ENCODE measurements around the gene NRIP3.
A peak's percentile ranks its signal among the peaks of the same experiment; 100 is the strongest.
"Not testable (repeated sequence)": the region's sequence is repeated elsewhere in the genome, so short reads cannot be mapped to it uniquely, and the experiment has no call there.

Gene NRIP3

GRCh38 chr11:9015677-9016076 is 11.9 kb upstream of the NRIP3 start:
- DNase-seq, result peak; percentile 63

DNA sequence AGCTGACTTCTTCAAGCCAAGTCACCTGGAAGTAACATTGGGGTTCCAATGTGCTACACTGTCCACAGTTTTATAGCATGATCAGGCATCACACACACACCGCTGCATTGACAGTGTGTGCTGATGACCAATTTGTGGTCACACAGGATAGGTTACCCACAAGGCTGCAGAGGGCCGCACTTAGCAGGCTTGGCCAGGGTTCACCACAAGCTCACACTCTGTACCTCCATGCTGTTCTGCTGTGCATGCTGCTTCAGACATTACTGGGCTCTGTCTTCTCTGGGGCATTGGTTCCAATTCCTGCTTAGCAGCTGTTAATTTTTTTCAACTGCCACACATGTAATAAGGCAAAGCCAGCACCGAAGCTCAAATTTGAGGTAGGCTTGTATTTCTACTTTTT is 11.0 kb upstream of the NRIP3 start:
- no peak for DNase-seq

- no peak for DNase-seq
These were observed 9.6 kb upstream of the NRIP3 start for GRCh38 chr11:9013373-9013772.

DNA sequence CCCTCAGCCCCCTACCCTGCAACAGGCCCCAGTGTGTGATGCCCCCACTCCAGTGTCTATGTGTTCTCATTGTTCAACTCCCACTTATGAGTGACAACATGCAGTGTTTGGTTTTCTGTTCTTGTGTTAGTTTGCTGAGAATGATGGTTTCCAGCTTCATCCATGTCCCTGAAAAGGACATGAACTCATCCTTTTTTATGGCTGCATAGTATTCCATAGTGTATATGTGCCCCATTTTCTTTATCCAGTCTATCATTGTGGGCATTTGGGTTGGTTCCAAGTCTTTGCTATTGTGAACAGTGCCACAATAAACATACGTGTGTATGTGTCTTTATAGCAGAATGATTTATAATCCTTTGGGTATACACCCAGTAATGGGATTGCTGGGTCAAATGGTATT is 5.7 kb upstream of the NRIP3 start:
- DNase-seq, result not testable (repeated sequence)

DNA sequence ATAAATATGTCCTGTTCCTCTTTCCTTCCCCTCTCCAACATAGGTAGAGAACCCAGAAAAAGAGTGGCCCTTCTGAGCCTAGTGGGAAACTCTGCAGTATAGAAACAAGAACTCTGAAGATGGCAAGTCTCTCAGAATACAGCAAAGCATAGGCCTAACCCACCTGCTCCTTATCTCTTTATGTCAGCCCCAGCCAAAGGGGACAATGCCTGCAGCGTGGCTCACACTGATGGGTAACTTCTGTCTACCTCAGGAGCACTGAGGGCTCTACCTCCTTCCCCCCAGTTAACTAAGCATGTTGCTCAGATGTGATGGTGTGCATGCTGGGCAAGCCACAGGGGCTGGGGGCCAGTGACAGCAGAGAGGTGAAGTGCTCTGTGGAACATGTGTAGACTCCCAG is 4.9 kb upstream of the NRIP3 start:
- no peak for DNase-seq

DNA sequence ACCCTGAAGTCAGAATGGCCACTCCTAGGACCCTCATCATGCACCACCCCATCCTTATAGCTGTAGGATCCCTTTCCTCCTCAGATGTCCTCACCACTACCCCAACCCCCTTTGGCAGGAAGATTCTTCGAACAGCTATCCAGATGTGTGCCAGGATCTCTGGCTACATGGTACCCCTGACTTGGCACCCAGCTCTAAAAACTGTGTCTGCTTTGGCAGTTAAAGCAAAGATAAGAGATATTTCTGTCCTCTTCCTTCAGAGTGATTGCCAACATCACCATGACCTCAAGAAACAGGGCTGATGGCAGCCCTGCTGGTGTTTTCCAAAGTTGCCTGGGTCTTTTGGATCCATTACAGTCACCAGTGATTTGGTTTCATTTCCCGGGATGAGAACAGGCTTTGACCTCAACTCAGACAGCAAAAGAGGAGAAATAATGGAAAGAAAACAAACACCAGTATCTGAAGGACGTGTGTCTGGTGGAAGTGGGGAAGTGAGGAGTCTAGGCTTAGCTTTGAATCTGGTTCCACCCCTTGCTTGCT is 4.3 kb upstream of the NRIP3 start:
- DNase-seq, result no peak

- DNase-seq, result no peak
These were observed 1.3 kb upstream of the NRIP3 start for GRCh38 chr11:9005087-9005486.

GRCh38 chr11:9004183-9004926 is 554 bp upstream of the NRIP3 start:
- no peak for DNase-seq

GRCh38 chr11:9002920-9003572 is 755 bp downstream of the NRIP3 start:
- DNase-seq, result no peak

- DNase-seq, result peak; percentile 65
These were observed 2.1 kb downstream of the NRIP3 start for GRCh38 chr11:9001736-9002135.

- DNase-seq, result no peak
These were observed 5.8 kb downstream of the NRIP3 start for GRCh38 chr11:8998017-8998416.

DNA sequence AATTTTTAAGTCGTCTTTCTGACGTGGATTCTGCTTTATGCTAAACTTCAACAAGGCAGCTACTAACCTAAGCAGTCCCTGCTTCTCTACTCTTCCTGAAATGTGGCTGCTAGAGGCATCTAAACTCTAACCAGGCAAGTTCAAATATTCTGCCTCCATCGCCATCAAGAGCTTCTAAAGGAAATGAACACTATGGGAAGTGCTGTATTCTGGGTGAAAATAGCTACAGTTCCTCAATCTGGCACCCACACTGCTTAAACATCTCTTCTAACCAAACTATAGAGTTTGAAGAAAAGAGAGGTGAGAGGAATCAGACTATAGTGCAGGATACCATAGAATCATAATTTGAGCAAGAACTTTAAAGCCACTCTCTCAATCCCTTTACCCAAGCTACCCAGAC is 6.3 kb downstream of the NRIP3 start:
- DNase-seq, result no peak

DNA sequence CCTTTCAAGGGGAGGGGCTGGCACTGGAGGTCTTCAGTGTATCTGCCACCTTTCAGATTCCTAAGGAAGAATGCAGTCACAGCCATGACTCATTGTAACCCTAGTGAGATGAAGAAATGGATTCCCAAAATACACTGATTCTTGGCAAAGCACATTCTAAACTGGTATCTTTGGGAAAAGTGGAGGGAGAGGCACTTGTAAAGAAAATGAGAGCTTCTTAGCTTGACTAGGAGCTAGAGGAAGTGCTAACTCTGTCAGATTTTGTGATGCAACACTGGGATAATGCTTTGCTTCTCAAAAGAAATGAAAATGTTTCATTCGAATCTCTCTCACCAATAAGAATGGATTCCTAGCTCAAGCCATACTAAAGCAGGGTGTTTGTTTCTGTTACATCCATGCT is 14.3 kb downstream of the NRIP3 start:
- DNase-seq, result no peak

- no peak for DNase-seq
These were observed 15.2 kb downstream of the NRIP3 start for GRCh38 chr11:8988329-8989234.

DNA sequence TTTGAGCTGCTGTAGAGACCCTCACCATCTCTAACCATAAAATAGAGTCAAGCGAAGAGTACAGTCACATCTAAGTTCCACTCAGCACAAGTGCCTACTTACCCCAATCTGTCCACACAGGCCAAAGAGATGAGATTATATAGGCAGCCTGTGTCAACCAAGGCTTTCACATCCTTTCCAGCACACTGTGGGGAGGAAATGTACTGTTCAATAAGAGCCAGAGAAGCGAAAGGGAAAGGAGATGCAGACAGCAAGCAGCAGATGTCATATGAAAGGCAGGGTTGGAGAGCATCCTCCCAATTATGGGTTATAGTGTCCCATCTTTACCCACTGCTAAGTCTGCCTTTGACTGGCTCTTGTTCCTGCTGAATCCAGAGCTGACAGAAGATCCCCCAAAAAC is 16.4 kb downstream of the NRIP3 start:
- DNase-seq, result no peak

DNA sequence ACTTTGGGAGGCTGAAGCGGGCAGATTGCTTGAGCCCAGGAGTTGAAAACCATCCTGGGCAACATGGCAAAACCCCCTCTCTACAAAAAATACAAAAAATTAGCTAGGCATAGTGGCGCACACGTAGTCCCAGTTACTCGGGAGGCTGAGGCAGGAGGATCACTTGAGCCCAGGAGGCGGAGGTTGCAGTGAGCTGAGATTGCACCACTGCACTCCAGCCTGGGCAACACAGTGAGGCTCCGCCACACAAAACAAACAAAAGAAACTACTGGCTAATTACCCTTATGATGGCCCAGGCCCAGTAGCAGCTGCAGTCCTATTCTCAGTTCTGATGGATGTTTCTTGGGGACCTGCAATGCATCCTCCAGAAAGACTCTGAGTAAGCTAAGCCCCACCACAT is 17.0 kb downstream of the NRIP3 start:
- DNase-seq, result not testable (repeated sequence)

GRCh38 chr11:8985462-8985861 is 18.3 kb downstream of the NRIP3 start:
- no peak for DNase-seq

- no peak for DNase-seq
These were observed 20.2 kb downstream of the NRIP3 start for GRCh38 chr11:8983552-8983951.

DNA sequence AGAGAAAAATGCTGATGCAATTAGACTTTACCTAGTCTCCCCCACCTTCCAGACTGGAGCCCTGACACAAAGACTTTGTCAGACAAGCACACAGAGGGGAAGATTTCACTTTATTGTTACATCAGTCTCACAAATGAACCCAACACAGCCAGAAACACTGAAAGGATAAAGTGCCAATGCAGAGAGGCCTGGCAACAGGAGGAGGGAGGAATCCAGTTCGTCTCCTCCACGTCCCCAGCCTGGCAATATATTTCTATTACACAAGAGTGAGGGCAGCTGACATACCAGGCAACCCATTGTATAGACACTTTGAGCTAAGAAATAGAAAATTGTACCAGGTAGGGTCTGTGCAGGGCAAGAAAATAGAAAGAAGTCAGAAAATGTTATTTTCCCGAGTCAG is 23.3 kb downstream of the NRIP3 start:
- DNase-seq, result no peak

- not testable (repeated sequence) for DNase-seq
These were observed 24.4 kb downstream of the NRIP3 start for GRCh38 chr11:8979365-8979764.

GRCh38 chr11:8973121-8973520 is 30.7 kb downstream of the NRIP3 start:
- no peak for DNase-seq

DNA sequence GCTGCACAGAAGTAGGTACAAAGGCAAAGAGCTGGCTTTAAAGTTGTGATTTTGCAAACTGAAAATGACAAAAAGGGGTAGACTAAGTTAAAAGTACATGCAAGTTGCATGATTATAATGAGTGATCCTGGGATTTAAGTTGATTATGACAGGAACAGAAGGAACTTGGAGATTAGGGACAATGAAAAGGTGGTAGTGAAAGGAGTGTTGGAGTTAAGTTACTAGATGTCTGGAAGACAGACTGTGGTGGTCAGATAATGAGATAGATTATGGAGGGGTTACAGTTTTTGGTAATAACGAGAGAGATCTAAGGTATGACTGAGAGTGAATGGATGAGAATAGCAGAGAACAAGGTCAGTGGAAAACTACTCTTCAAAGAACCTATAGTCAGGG is 31.9 kb downstream of the NRIP3 start:
- DNase-seq, result no peak

DNA sequence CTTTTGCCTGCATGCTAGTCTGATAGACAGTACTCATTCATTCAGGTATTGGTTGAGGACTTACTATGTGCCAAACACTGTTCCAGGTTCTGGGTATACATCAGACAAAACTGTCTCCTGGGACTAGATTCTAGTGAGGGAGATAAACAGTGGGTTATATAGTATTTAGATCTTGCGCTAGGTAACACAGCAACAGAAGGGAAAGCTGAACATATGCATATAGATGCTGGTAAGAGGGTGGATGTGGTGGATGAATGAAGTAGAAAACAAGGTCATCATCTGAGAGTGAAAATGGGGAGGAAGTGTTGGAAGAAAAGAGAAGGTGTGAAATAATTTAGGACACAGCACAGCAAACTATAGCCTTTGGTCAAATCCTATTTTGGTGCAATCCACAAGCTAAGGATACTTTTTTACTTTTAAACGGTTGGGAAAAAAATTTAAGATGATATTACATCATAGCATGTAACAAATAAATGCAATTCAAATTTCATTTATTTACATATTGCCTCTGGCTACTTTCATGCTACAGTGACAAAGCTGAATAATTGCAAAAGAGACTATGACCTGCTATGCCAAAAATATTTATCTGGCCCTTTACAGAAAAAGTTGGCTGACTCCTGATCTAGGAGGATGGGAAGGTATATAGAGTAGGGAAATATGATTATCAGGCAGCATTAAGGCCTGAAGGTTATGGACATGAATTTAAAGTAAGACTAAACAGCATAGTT is 32.4 kb downstream of the NRIP3 start:
- DNase-seq, result no peak
